GM20000 (cell line): ENCODE results near the gene ZNF511.

ENCODE experiments used
- DNase-seq: peaks from one replicate; pipeline ENCODE4 v3.0.0; 2012; ENCODE audit warnings: low spot score
- CTCF ChIP-seq: IDR thresholded peaks from 2 replicates; pipeline ENCODE4 v1.5.1; 2012; ENCODE audit warnings: mild to moderate bottlenecking, control low read depth; ENCODE audit errors: extremely low read depth, missing control alignments

The ZNF511 gene

GRCh38 chr10:133353988-133354605 is 45.4 kb downstream of the ZNF511 start:
- TF ChIP-seq CTCF = no peak

GRCh38 chr10:133354672-133355240 is 46.0 kb downstream of the ZNF511 start:
- no peak for DNase-seq

More at GRCh38 chr10:133353988-133354605, 45.4 kb downstream of the ZNF511 start:
- no peak for DNase-seq

GRCh38 chr10:133355266-133355665 is 46.6 kb downstream of the ZNF511 start:
- no peak for DNase-seq
- no peak for TF ChIP-seq CTCF

More at GRCh38 chr10:133354672-133355240, 46.0 kb downstream of the ZNF511 start:
- TF ChIP-seq CTCF = no peak

- DNase-seq = no peak
- no peak for TF ChIP-seq CTCF
Observed at GRCh38 chr10:133355991-133356390, 47.3 kb downstream of the ZNF511 start.

GRCh38 chr10:133356549-133357284 is 48.0 kb downstream of the ZNF511 start:
- DNase-seq = no peak
- no peak for TF ChIP-seq CTCF

GRCh38 chr10:133357285-133358161 is 48.8 kb downstream of the ZNF511 start, which contains the start of gene FUOM:
Gene FUOM (minus strand): TSS chr10:133358019. CDS start chr10:133358007, 12 bp downstream.
- TF ChIP-seq CTCF = no peak
- DNase-seq = peak; percentile 99
